Sigmoid colon (tissue), 7 donors: Measurements from ENCODE around the gene ABLIM2. TPM values are rescaled to one million over a fixed set of nuclear protein-coding genes. Genes with fewer than 3 reads are reported as not detected.

ENCODE experiments used
- DNase-seq: peaks from one replicate; pipeline ENCODE4 v3.0.0-alpha.2; 2019
- H3K27ac ChIP-seq, 4 donors: fragments of 200-600 bp; sonication (generic); one replicate each; pipeline ENCODE4 v1.5.1; 2016 to 2019; ENCODE audit warnings: mild to moderate bottlenecking in 1 of 4
- H3K27me3 ChIP-seq, 3 donors: fragments of 200-600 bp; sonication (generic); one replicate each; pipeline ENCODE4 v1.5.1; 2019; ENCODE audit warnings: mild to moderate bottlenecking in 1 of 3
- H3K36me3 ChIP-seq, 4 donors: fragments of 200-600 bp; sonication (generic); one replicate each; pipeline ENCODE4 v1.5.1; 2016 to 2019
- H3K4me1 ChIP-seq, 4 donors: fragments of 200-600 bp; sonication (generic); one replicate each; pipeline ENCODE4 v1.5.1; 2017 to 2019
- H3K4me3 ChIP-seq, 4 donors: fragments of 200-600 bp; sonication (generic); one replicate each; pipeline ENCODE4 v1.5.1; 2017 to 2019; ENCODE audit warnings: mild to moderate bottlenecking in 2 of 4, moderate library complexity in 1 of 4
- H3K9me3 ChIP-seq, 4 donors: fragments of 200-600 bp in 3 of 4; sonication (generic) in 3 of 4; one replicate each; pipeline versions ENCODE4 v1.5.1 to v1.6.1; 2013 to 2019
- CTCF ChIP-seq, 4 experiments: fragments of 450-650 bp in 3 of 4; fragments of 200-600 bp in 1 of 4; IDR thresholded peaks; one replicate each; pipeline ENCODE4 v1.5.1; 2016 to 2019; ENCODE audit warnings: antibody characterized with exemption in 4 of 4, mild to moderate bottlenecking in 3 of 4, moderate library complexity in 2 of 4
- EP300 ChIP-seq, 4 donors: sonication (generic); formaldehyde crosslinking; IDR thresholded peaks; one replicate each; pipeline ENCODE4 v1.6.1; 2017; ENCODE audit warnings: antibody characterized with exemption in 4 of 4
- POLR2A ChIP-seq, 2 donors: fragments of 450-650 bp; IDR thresholded peaks; one replicate each; pipeline ENCODE4 v1.6.1; 2016; ENCODE audit warnings: antibody characterized with exemption in 2 of 2, mild to moderate bottlenecking in 2 of 2, moderate library complexity in 2 of 2
- POLR2AphosphoS5 ChIP-seq, 4 donors: sonication (generic); formaldehyde crosslinking; IDR thresholded peaks; one replicate each; pipeline ENCODE4 v1.6.1; 2017; ENCODE audit warnings: antibody characterized with exemption in 4 of 4
- WGBS, 2 donors: extraction: QIAGEN DNeasy Blood & Tissue Kit; methylation state at CpG; one replicate each; pipeline ENCODE4 v1.1.7; 2013; 5-methylcytosine and 5-hydroxymethylcytosine counted together
- intact Hi-C: fragments of 100-400 bp; cut with DNase I; formaldehyde crosslinking; loops from one replicate; pipeline ENCODE4 v1.15.1; 2023
- polyA plus RNA-seq, 3 donors: library from polyadenylated mRNA; stranded (reverse); fragments of 200-250 nt; gene quantifications; one replicate each; pipeline ENCODE4 v1.2.3, GENCODE V29; 2013
- total RNA-seq, 4 donors: library from RNA; depleted of rRNA; stranded (reverse); fragments of >200 nt; gene quantifications; one replicate each; pipeline ENCODE4 v1.1.0, GENCODE V29; 2016
- donor health status: healthy with polysubstance abuse.
- donor health status: Bipolar disorder and iron deficiency.
- donor health status: healthy.

Gene ABLIM2
- total and polyA plus RNA-seq, 7 donors: 3.1 to 15.0 (median 7.4) TPM

DNA sequence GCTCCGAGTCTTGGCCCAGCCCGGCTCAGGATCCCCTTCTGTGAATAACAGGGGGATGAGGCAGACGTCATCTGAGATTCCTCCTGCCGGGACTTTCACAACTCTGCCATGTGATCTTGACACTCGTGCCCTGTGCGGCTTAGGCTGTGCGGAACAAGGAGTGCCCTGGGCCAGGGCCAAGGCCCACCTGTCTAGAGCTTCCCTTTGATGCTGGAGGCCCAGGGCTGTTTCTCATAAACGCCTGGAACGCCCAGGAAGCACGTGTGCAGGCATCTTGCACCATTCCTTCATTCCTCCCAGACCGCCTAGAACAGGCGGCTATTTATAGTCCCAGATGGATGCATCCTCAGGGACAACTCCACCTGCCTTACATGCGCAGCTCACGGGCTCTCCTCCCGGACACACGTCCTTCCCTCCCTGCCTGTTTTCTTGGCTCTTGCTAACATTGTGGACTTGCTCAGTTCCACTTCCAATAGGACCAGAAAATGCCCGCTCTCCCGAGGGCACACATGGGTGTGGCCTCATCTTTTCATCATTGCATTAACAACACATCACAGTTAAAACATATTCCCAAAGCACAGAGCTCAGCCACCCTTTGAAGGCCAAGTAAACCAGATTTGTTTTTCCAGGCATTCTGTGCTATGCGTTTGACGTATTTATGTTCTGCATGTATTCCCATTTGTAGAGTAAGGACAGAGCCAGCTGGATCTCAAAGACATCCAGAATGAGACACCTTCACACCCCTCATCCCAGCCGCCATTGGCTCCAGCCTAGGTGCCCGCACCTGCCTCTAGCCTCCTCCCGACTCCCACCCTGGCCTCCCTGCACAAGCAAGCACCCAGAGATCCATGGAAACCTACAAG is 57.2 kb downstream of the ABLIM2 start:
- no peaks in the 10 kb centered on the region for H3K9me3 ChIP-seq
- H3K36me3 ChIP-seq: no peaks in the 10 kb centered on the region
- peak overlapping the region in 2 of 4 donors; percentile 14 to 58 for H3K27ac ChIP-seq
- H3K27me3 ChIP-seq: no peaks in the 10 kb centered on the region
- H3K4me3 ChIP-seq: no peak overlapping the region
- WGBS, 2 donors: 29 to 62% methylated on average over 23 of the region's 23 CpGs
- intact Hi-C loops: no loop called here
- TF ChIP-seq CTCF (IDR thresholded peaks at IDR 0.05): no peak
- TF ChIP-seq POLR2AphosphoS5 (IDR thresholded peaks at IDR 0.05): peak; percentile 21 to 61 (median 50)
- TF ChIP-seq EP300 (IDR thresholded peaks at IDR 0.05): peak in 3 of 4 donors; percentile 15 to 84 (median 44)
- peaks cover 0 to 8% (median 0%) of the 10 kb centered on the region in 4 donors for H3K4me1 ChIP-seq
- DNase-seq: peak; percentile 82

DNA sequence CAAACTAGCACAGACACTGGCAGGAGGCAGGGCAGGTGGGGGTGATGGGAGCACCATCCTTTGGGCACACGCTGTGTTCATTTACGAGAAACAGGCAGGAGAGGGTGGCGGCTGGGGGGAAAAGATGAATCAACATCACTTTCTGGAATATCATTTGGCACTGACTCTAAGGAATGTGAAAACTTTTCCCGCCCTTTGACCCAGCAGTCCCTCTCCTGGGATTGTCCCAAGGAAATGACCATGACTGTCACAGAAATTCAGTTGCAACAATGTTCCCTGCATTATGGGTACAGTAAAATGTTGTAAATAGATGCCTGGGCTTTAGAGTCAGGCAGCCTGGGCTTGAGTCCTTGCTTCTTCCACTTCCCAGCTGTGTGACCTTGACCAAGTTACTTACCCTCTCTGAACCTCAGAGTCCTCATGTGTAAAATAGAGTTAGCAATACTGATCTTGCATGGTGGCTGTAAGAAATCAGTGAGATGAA is 58.6 kb downstream of the ABLIM2 start:
- Histone ChIP-seq H3K27me3 (no peaks in the 10 kb centered on the region), H3K27ac (peak overlapping the region in 1 of 4 donors; percentile 58), H3K36me3 (no peaks in the 10 kb centered on the region), H3K4me1 (peaks cover 0 to 8% (median 0%) of the 10 kb centered on the region in 4 donors), H3K4me3 (no peak overlapping the region), H3K9me3 (no peaks in the 10 kb centered on the region)
- DNase-seq: no peak
- TF ChIP-seq POLR2A (IDR thresholded peaks at IDR 0.05): no peak
- no peak for TF ChIP-seq CTCF (IDR thresholded peaks at IDR 0.05)
- peak in 3 of 4 donors; percentile 23 to 71 (median 26) for TF ChIP-seq EP300 (IDR thresholded peaks at IDR 0.05)
- TF ChIP-seq POLR2AphosphoS5 (IDR thresholded peaks at IDR 0.05): peak in 2 of 4 donors; percentile 53 to 61
- intact Hi-C loops: no loop called here
- WGBS, 2 donors: 50 to 69% methylated on average over 4 of the region's 4 CpGs

- no peak for TF ChIP-seq CTCF (IDR thresholded peaks at IDR 0.05)
- TF ChIP-seq POLR2A (IDR thresholded peaks at IDR 0.05): no peak
- TF ChIP-seq POLR2AphosphoS5 (IDR thresholded peaks at IDR 0.05): no peak
- no peak for TF ChIP-seq EP300 (IDR thresholded peaks at IDR 0.05)
- Histone ChIP-seq H3K36me3 (no peaks in the 10 kb centered on the region), H3K27me3 (no peaks in the 10 kb centered on the region), H3K4me1 (peaks cover 0 to 8% (median 0%) of the 10 kb centered on the region in 4 donors), H3K4me3 (no peak overlapping the region), H3K9me3 (peaks cover 0 to 4% (median 0%) of the 10 kb centered on the region in 4 donors), H3K27ac (peak overlapping the region in 1 of 4 donors; percentile 55)
- 93 to 96% methylated on average over 12 of the region's 12 CpGs for whole genome bisulfite sequencing, 2 donors
- intact Hi-C loops: no loop called here
- DNase-seq: no peak
Observed at GRCh38 chr4:8098506-8098905, 60.1 kb downstream of the ABLIM2 start.

DNA sequence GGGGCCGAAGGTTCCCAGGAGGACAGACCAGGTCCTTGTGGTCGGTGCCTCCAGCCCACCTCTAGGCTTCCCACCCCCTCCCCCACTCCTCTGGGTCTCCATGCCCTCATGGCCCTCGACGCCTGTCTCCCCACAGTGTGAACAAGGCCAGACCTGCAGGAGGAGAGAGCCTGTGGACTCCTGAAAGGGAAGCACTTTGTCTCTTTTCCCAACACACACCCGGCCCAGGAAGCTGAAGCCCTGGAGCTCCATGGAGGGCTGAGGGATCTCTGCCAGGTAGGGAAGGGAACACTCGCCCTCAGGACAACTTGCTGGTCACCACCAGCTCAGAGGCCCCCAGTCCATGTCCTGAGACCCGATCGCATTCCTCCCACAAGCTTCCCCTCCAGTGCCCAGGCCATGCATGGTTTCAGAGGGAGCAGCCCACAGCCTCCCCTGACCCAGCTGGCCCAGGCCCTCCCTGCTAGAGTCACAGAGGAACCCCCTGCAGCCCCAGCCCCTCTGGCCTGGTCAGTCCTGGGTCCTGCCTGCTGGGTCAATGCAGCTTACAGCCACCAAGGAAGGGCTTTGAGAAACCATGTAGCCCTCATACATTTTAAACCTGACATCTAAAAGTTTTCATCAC is 60.8 kb downstream of the ABLIM2 start:
- peaks cover 0 to 8% (median 0%) of the 10 kb centered on the region in 4 donors for H3K4me1 ChIP-seq
- TF ChIP-seq EP300 (IDR thresholded peaks at IDR 0.05) (no peak), CTCF (IDR thresholded peaks at IDR 0.05) (no peak), POLR2AphosphoS5 (IDR thresholded peaks at IDR 0.05) (no peak), POLR2A (IDR thresholded peaks at IDR 0.05) (no peak)
- no peak overlapping the region for H3K4me3 ChIP-seq
- no peaks in the 10 kb centered on the region for H3K27me3 ChIP-seq
- DNase-seq: no peak
- 79 to 94% methylated on average over 8 of the region's 8 CpGs for WGBS, 2 donors
- intact Hi-C loops: no loop called here
- H3K9me3 ChIP-seq: peaks cover 0 to 8% (median 4%) of the 10 kb centered on the region in 4 donors
- no peaks in the 10 kb centered on the region for H3K36me3 ChIP-seq
- H3K27ac ChIP-seq: peak overlapping the region in 1 of 4 donors; percentile 49
